Measurements from ENCODE around the gene PPP2R1B. TPM values are rescaled to one million over a fixed set of nuclear protein-coding genes. Genes with fewer than 3 reads are reported as not detected.

PPP2R1B gene
- total and polyA plus RNA-seq, 5 donors = 5.7 to 19.7 (median 9.8) TPM

GRCh38 chr11:111707039-111707690 is 59.0 kb downstream of the PPP2R1B start:
- H3K27me3 ChIP-seq (ENCODE audit: control insufficient read depth, insufficient read depth) = no peaks in the 10 kb centered on the region
- intact Hi-C loops (cut with DNase I) = no loop called here
- H3K27ac ChIP-seq (ENCODE audit: low read length) = no peak overlapping the region
- H3K9me3 ChIP-seq (ENCODE audit: control insufficient read depth, low read length) = no peaks in the 10 kb centered on the region
- DNase-seq (peak; percentile 69 to 86 (median 77)), ATAC-seq (peak; percentile 91 to 95)
- H3K4me3 ChIP-seq (ENCODE audit: low read length) = peak overlapping the region; percentile 23
- 30% methylated on average over 9 of the region's 9 CpGs for WGBS
- peaks cover 2% of the 10 kb centered on the region for H3K4me1 ChIP-seq (ENCODE audit: control insufficient read depth, insufficient read depth, low read length)

GRCh38 chr11:111703576-111703975 is 62.6 kb downstream of the PPP2R1B start:
- H3K27ac ChIP-seq (ENCODE audit: low read length) = no peak overlapping the region
- DNase-seq = no peak
- H3K4me3 ChIP-seq (ENCODE audit: low read length) = no peak overlapping the region
- no peak for ATAC-seq
- 68% methylated on average over 1 of the region's 1 CpG for WGBS
- peaks cover 5% of the 10 kb centered on the region for H3K4me1 ChIP-seq (ENCODE audit: control insufficient read depth, insufficient read depth, low read length)
- intact Hi-C loops (cut with DNase I) = no loop called here
- H3K9me3 ChIP-seq (ENCODE audit: control insufficient read depth, low read length) = no peaks in the 10 kb centered on the region
- no peaks in the 10 kb centered on the region for H3K27me3 ChIP-seq (ENCODE audit: control insufficient read depth, insufficient read depth)

GRCh38 chr11:111702623-111703022 is 63.6 kb downstream of the PPP2R1B start:
- Histone ChIP-seq H3K4me3 (ENCODE audit: low read length) (no peak overlapping the region), H3K4me1 (ENCODE audit: control insufficient read depth, insufficient read depth, low read length) (peaks cover 8% of the 10 kb centered on the region), H3K27me3 (ENCODE audit: control insufficient read depth, insufficient read depth) (no peaks in the 10 kb centered on the region), H3K9me3 (ENCODE audit: control insufficient read depth, low read length) (no peaks in the 10 kb centered on the region), H3K27ac (ENCODE audit: low read length) (no peak overlapping the region)
- intact Hi-C loops (cut with DNase I) = no loop called here
- no peak for ATAC-seq
- WGBS = 88% methylated on average over 5 of the region's 5 CpGs
- no peak for DNase-seq

GRCh38 chr11:111700162-111700561 is 66.0 kb downstream of the PPP2R1B start:
- 100% methylated on average over 1 of the region's 1 CpG for WGBS
- DNase-seq = no peak
- no peaks in the 10 kb centered on the region for H3K27me3 ChIP-seq (ENCODE audit: control insufficient read depth, insufficient read depth)
- peaks cover 7% of the 10 kb centered on the region for H3K4me1 ChIP-seq (ENCODE audit: control insufficient read depth, insufficient read depth, low read length)
- no peaks in the 10 kb centered on the region for H3K9me3 ChIP-seq (ENCODE audit: control insufficient read depth, low read length)
- intact Hi-C loops (cut with DNase I) = no loop called here
- no peak overlapping the region for H3K27ac ChIP-seq (ENCODE audit: low read length)
- H3K4me3 ChIP-seq (ENCODE audit: low read length) = no peak overlapping the region
- ATAC-seq = no peak

GRCh38 chr11:111699579-111700156 is 66.5 kb downstream of the PPP2R1B start:
- no peak overlapping the region for H3K27ac ChIP-seq (ENCODE audit: low read length)
- H3K4me3 ChIP-seq (ENCODE audit: low read length) = no peak overlapping the region
- no peaks in the 10 kb centered on the region for H3K27me3 ChIP-seq (ENCODE audit: control insufficient read depth, insufficient read depth)
- 94% methylated on average over 1 of the region's 1 CpG for WGBS
- no peaks in the 10 kb centered on the region for H3K9me3 ChIP-seq (ENCODE audit: control insufficient read depth, low read length)
- ATAC-seq = no peak
- H3K4me1 ChIP-seq (ENCODE audit: control insufficient read depth, insufficient read depth, low read length) = peaks cover 7% of the 10 kb centered on the region
- DNase-seq = no peak
- intact Hi-C loops (cut with DNase I) = loop anchor here in 1 of 4 donors (10.0 kb wide), 1 partner anchor 95 kb away; the partner anchor contains the start of gene SIK2

GRCh38 chr11:111698852-111699559 is 67.2 kb downstream of the PPP2R1B start:
- DNase-seq = no peak
- ATAC-seq = no peak
- Histone ChIP-seq H3K4me3 (ENCODE audit: low read length) (no peak overlapping the region), H3K27me3 (ENCODE audit: control insufficient read depth, insufficient read depth) (no peaks in the 10 kb centered on the region), H3K4me1 (ENCODE audit: control insufficient read depth, insufficient read depth, low read length) (peaks cover 7% of the 10 kb centered on the region), H3K9me3 (ENCODE audit: control insufficient read depth, low read length) (no peaks in the 10 kb centered on the region), H3K27ac (ENCODE audit: low read length) (no peak overlapping the region)
- 88% methylated on average over 3 of the region's 3 CpGs for WGBS
- intact Hi-C loops (cut with DNase I) = loop anchor here in 1 of 4 donors (10.0 kb wide), 1 partner anchor 94 kb away; the partner anchor contains the start of gene SIK2

GRCh38 chr11:111697933-111698371 is 68.2 kb downstream of the PPP2R1B start:
- no peaks in the 10 kb centered on the region for H3K9me3 ChIP-seq (ENCODE audit: control insufficient read depth, low read length)
- H3K27ac ChIP-seq (ENCODE audit: low read length) = no peak overlapping the region
- ATAC-seq (no peak), DNase-seq (no peak)
- H3K27me3 ChIP-seq (ENCODE audit: control insufficient read depth, insufficient read depth) = no peaks in the 10 kb centered on the region
- peaks cover 9% of the 10 kb centered on the region for H3K4me1 ChIP-seq (ENCODE audit: control insufficient read depth, insufficient read depth, low read length)
- intact Hi-C loops (cut with DNase I) = loop anchor here in 1 of 4 donors (10.0 kb wide), 1 partner anchor 93 kb away; the partner anchor contains the start of gene SIK2
- 80% methylated on average over 1 of the region's 1 CpG for WGBS
- H3K4me3 ChIP-seq (ENCODE audit: low read length) = no peak overlapping the region

GRCh38 chr11:111696556-111696955 is 69.6 kb downstream of the PPP2R1B start:
- H3K27me3 ChIP-seq (ENCODE audit: control insufficient read depth, insufficient read depth) = no peaks in the 10 kb centered on the region
- 53% methylated on average over 1 of the region's 1 CpG for WGBS
- intact Hi-C loops (cut with DNase I) = loop anchor here in 1 of 4 donors (10.0 kb wide), 1 partner anchor 92 kb away; the partner anchor contains the start of gene SIK2
- ATAC-seq (no peak), DNase-seq (no peak)
- H3K4me3 ChIP-seq (ENCODE audit: low read length) = no peak overlapping the region
- H3K27ac ChIP-seq (ENCODE audit: low read length) = no peak overlapping the region
- H3K4me1 ChIP-seq (ENCODE audit: control insufficient read depth, insufficient read depth, low read length) = peaks cover 10% of the 10 kb centered on the region
- H3K9me3 ChIP-seq (ENCODE audit: control insufficient read depth, low read length) = no peaks in the 10 kb centered on the region

- ATAC-seq (peak; percentile 34 to 89), DNase-seq (peak in 1 of 3 donors; percentile 48)
- WGBS = 17% methylated on average over 4 of the region's 4 CpGs
These were observed 71.3 kb downstream of the PPP2R1B start for GRCh38 chr11:111694851-111695250.

GRCh38 chr11:111693224-111693937 is 72.8 kb downstream of the PPP2R1B start:
- ATAC-seq (no peak), DNase-seq (no peak)
- Histone ChIP-seq H3K9me3 (ENCODE audit: control insufficient read depth, low read length) (no peaks in the 10 kb centered on the region), H3K27me3 (ENCODE audit: control insufficient read depth, insufficient read depth) (no peaks in the 10 kb centered on the region), H3K27ac (ENCODE audit: low read length) (peak overlapping the region; percentile 37), H3K4me1 (ENCODE audit: control insufficient read depth, insufficient read depth, low read length) (peaks cover 6% of the 10 kb centered on the region), H3K4me3 (ENCODE audit: low read length) (no peak overlapping the region)
- 79% methylated on average over 6 of the region's 6 CpGs for WGBS
- intact Hi-C loops (cut with DNase I) = loop anchor here in 1 of 4 donors (10.0 kb wide), 1 partner anchor 89 kb away; the partner anchor contains the start of gene SIK2

More at GRCh38 chr11:111694851-111695250, 71.3 kb downstream of the PPP2R1B start:
- no peak overlapping the region for H3K27ac ChIP-seq (ENCODE audit: low read length)
- no peaks in the 10 kb centered on the region for H3K9me3 ChIP-seq (ENCODE audit: control insufficient read depth, low read length)
- intact Hi-C loops (cut with DNase I) = loop anchor here in 1 of 4 donors (10.0 kb wide), 1 partner anchor 90 kb away; the partner anchor contains the start of gene SIK2
- H3K4me3 ChIP-seq (ENCODE audit: low read length) = no peak overlapping the region
- H3K4me1 ChIP-seq (ENCODE audit: control insufficient read depth, insufficient read depth, low read length) = peaks cover 10% of the 10 kb centered on the region
- no peaks in the 10 kb centered on the region for H3K27me3 ChIP-seq (ENCODE audit: control insufficient read depth, insufficient read depth)

Measured in right cardiac atrium (tissue), 5 donors.